IMR-90 (cell line): ENCODE results near the gene ADPRHL1.

ENCODE experiments used
- BHLHE40 ChIP-seq: fragments of 150-350 bp; IDR thresholded peaks from 2 replicates; pipeline ENCODE4 v1.6.1; 2016; ENCODE audit warnings: mild to moderate bottlenecking, low read depth, low read length
- CEBPB ChIP-seq: IDR thresholded peaks from 2 replicates; pipeline ENCODE4 v1.6.1; 2012; ENCODE audit warnings: low read depth, low read length, improper control_type of control experiment
- CHD1 ChIP-seq: IDR thresholded peaks from 2 replicates; pipeline ENCODE4 v1.6.1; 2012; ENCODE audit warnings: low read depth, low read length, improper control_type of control experiment
- MAFK ChIP-seq: IDR thresholded peaks from 2 replicates; pipeline ENCODE4 v1.6.1; 2012; ENCODE audit warnings: low read depth, low read length, improper control_type of control experiment
- MAZ ChIP-seq: IDR thresholded peaks from 2 replicates; pipeline ENCODE4 v1.6.1; 2012; ENCODE audit warnings: low read depth, mild to moderate bottlenecking, low read length, improper control_type of control experiment, moderate library complexity, borderline replicate concordance
- MXI1 ChIP-seq: IDR thresholded peaks from 2 replicates; pipeline ENCODE4 v1.6.1; 2012; ENCODE audit warnings: low read depth, mild to moderate bottlenecking, low read length, moderate library complexity, borderline replicate concordance
- POLR2A ChIP-seq: IDR thresholded peaks from 2 replicates; pipeline ENCODE4 v1.6.1; 2012; ENCODE audit warnings: mild to moderate bottlenecking, low read depth, low read length
- RAD21 ChIP-seq: IDR thresholded peaks from 2 replicates; pipeline ENCODE4 v1.6.1; 2012; ENCODE audit warnings: low read length, improper control_type of control experiment
- RCOR1 ChIP-seq: IDR thresholded peaks from 2 replicates; pipeline ENCODE4 v1.6.1; 2012; ENCODE audit warnings: mild to moderate bottlenecking, low read length, improper control_type of control experiment; ENCODE audit not compliant: insufficient replicate concordance
- RFX5 ChIP-seq: IDR thresholded peaks from 2 replicates; pipeline ENCODE4 v1.8.0; 2012; ENCODE audit warnings: low read depth, mild to moderate bottlenecking, low read length, moderate library complexity
- SMC3 ChIP-seq: fragments of 150-350 bp; IDR thresholded peaks from 2 replicates; pipeline ENCODE4 v1.6.1; 2016; ENCODE audit warnings: low read depth, mild to moderate bottlenecking, antibody characterized with exemption, low read length, moderate library complexity
- TF ChIP-seq, protein P1 (sequence below): conservative IDR thresholded peaks from 2 replicates; pipeline ENCODE4 v1.5.1; 2012; ENCODE audit warnings: mild to moderate bottlenecking, low read depth, low read length, improper control_type of control experiment
- TF ChIP-seq, protein P2 (sequence below): fragments of 150-350 bp; IDR thresholded peaks from 2 replicates; pipeline ENCODE4 v1.6.1; 2016; ENCODE audit warnings: low read depth, mild to moderate bottlenecking, low read length, moderate library complexity, borderline replicate concordance
- TF ChIP-seq, protein P3 (sequence below): fragments of 150-350 bp; IDR thresholded peaks from 2 replicates; pipeline ENCODE4 v1.6.1; 2017; ENCODE audit warnings: mild to moderate bottlenecking, antibody characterized with exemption, low read length, low read depth

DNA sequence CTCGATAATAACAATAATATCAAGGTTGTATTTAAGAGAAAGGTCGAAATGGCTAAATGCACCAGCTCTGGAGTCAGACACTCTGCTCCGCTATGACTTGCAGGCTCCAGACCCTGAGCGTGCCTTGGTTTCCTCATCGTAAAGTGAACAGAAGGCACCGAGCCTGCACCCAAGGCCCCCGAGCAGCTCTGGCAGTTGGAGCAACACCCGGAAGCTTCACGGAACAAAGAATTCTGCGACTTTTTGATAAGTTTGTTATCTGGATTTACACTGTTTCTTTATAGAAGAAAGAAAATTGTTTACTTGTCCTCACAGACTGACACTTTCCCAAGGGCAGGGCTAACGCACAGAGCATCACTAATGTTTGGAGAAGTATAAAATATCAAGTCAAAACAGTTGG lies 93.7 kb downstream of the ADPRHL1 start:
- TF ChIP-seq MAFK: no peak
- no peak for TF ChIP-seq SMC3
- TF ChIP-seq, protein P1, sequence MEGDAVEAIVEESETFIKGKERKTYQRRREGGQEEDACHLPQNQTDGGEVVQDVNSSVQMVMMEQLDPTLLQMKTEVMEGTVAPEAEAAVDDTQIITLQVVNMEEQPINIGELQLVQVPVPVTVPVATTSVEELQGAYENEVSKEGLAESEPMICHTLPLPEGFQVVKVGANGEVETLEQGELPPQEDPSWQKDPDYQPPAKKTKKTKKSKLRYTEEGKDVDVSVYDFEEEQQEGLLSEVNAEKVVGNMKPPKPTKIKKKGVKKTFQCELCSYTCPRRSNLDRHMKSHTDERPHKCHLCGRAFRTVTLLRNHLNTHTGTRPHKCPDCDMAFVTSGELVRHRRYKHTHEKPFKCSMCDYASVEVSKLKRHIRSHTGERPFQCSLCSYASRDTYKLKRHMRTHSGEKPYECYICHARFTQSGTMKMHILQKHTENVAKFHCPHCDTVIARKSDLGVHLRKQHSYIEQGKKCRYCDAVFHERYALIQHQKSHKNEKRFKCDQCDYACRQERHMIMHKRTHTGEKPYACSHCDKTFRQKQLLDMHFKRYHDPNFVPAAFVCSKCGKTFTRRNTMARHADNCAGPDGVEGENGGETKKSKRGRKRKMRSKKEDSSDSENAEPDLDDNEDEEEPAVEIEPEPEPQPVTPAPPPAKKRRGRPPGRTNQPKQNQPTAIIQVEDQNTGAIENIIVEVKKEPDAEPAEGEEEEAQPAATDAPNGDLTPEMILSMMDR: no peak
- TF ChIP-seq CHD1: no peak
- TF ChIP-seq MXI1: no peak
- no peak for TF ChIP-seq RAD21
- TF ChIP-seq, protein P2, sequence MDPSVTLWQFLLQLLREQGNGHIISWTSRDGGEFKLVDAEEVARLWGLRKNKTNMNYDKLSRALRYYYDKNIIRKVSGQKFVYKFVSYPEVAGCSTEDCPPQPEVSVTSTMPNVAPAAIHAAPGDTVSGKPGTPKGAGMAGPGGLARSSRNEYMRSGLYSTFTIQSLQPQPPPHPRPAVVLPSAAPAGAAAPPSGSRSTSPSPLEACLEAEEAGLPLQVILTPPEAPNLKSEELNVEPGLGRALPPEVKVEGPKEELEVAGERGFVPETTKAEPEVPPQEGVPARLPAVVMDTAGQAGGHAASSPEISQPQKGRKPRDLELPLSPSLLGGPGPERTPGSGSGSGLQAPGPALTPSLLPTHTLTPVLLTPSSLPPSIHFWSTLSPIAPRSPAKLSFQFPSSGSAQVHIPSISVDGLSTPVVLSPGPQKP: no peak
- TF ChIP-seq POLR2A: no peak
- no peak for TF ChIP-seq RFX5
- TF ChIP-seq BHLHE40: no peak
- TF ChIP-seq, protein P3, sequence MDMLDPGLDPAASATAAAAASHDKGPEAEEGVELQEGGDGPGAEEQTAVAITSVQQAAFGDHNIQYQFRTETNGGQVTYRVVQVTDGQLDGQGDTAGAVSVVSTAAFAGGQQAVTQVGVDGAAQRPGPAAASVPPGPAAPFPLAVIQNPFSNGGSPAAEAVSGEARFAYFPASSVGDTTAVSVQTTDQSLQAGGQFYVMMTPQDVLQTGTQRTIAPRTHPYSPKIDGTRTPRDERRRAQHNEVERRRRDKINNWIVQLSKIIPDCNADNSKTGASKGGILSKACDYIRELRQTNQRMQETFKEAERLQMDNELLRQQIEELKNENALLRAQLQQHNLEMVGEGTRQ: no peak
- TF ChIP-seq RCOR1: no peak
- TF ChIP-seq MAZ: no peak
- no peak for TF ChIP-seq CEBPB
